ENCODE results near the gene ZNF827.

ZNF827 gene

DNA sequence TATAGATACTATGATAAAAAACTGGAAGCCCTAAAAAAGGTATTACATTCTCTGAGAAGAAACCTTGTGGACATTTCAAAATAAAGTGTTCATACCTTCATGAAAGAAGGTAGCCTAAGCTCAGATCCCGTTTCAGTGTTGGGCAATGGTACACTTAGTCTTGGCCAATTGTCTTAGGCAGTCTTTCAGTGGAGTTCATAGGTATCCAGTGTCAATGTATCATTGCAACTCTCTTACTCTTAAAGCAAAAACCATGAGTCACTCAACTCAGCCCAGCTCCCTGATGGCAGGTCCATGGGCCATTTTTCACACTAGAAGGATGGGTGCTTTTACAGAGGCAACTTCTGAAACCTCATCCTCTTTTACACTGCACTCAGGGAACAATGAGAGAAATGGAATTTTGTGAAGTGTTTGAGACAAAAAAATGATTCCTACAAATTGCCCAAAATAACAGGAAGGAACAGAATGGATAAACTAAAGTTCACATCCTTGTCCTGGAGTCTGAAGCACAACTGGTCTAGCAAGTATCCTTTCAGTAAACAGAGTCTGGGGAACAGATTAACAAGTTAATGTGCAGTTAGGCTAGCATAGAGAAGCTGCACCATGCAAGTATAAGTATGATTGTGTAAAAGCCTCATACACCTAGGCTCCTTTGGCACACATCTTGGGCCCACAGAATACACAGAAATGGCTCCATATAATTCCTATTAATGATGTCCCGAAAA lies 7.0 kb upstream of the ZNF827 start:
- H3K9me3 ChIP-seq (ENCODE audit: control insufficient read depth, insufficient read depth, low read length), result no peaks in the 10 kb centered on the region
- no peaks in the 10 kb centered on the region for H3K79me2 ChIP-seq (ENCODE audit: control insufficient read depth, low read length)
- no peak for TF ChIP-seq EZH2phosphoT487 (IDR thresholded peaks at IDR 0.05; ENCODE audit: borderline replicate concordance, low read length)
- TF ChIP-seq, protein P1, sequence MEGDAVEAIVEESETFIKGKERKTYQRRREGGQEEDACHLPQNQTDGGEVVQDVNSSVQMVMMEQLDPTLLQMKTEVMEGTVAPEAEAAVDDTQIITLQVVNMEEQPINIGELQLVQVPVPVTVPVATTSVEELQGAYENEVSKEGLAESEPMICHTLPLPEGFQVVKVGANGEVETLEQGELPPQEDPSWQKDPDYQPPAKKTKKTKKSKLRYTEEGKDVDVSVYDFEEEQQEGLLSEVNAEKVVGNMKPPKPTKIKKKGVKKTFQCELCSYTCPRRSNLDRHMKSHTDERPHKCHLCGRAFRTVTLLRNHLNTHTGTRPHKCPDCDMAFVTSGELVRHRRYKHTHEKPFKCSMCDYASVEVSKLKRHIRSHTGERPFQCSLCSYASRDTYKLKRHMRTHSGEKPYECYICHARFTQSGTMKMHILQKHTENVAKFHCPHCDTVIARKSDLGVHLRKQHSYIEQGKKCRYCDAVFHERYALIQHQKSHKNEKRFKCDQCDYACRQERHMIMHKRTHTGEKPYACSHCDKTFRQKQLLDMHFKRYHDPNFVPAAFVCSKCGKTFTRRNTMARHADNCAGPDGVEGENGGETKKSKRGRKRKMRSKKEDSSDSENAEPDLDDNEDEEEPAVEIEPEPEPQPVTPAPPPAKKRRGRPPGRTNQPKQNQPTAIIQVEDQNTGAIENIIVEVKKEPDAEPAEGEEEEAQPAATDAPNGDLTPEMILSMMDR (IDR thresholded peaks at IDR 0.05; ENCODE audit: low read depth, low read length, poor library complexity, severe bottlenecking), result no peak
- no peaks in the 10 kb centered on the region for H3F3A ChIP-seq (ENCODE audit: control insufficient read depth, insufficient read depth)
- H3K36me3 ChIP-seq (ENCODE audit: control insufficient read depth, low read length), result no peaks in the 10 kb centered on the region
- no peak overlapping the region for H3K4me2 ChIP-seq (ENCODE audit: low read length)
- no peak overlapping the region for H3K4me3 ChIP-seq (ENCODE audit: low read length)
- H3K9me2 ChIP-seq (replicated peaks; ENCODE audit: control insufficient read depth, low read length), result no peaks in the 10 kb centered on the region
- H3K27me3 ChIP-seq (ENCODE audit: control insufficient read depth, low read length), result no peaks in the 10 kb centered on the region
- H4K20me1 ChIP-seq (ENCODE audit: control insufficient read depth, insufficient read depth, low read depth, low read length), result no peaks in the 10 kb centered on the region
- peaks cover 9% of the 10 kb centered on the region for H3K4me1 ChIP-seq (ENCODE audit: control insufficient read depth, low read length)
- H3K27ac ChIP-seq (ENCODE audit: low read depth, low read length), result no peak overlapping the region

DNA sequence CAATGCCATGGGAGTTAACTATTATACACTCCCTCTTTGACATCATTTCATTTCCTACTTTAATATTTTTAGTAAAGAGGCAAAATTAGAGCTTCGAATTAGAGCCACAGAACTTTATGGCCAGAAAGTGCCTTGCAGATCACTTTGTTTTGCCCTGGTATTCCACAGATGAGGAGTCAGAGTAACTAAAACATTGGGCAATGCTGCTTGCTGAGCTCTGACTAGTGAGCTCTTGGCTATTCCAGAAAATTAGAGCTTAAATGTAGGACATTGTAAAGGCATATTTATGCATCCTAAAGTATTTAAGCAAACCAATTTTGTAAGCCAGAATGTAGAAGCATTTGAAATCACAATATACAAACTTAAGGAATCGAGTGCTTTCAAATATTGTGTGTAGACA lies 6.3 kb upstream of the ZNF827 start:
- no peak for TF ChIP-seq EZH2phosphoT487 (IDR thresholded peaks at IDR 0.05; ENCODE audit: borderline replicate concordance, low read length)
- TF ChIP-seq, protein P1 (IDR thresholded peaks at IDR 0.05; ENCODE audit: low read depth, low read length, poor library complexity, severe bottlenecking), result no peak
- Histone ChIP-seq H3K27ac (ENCODE audit: low read depth, low read length) (no peak overlapping the region), H3K36me3 (ENCODE audit: control insufficient read depth, low read length) (no peaks in the 10 kb centered on the region), H3F3A (ENCODE audit: control insufficient read depth, insufficient read depth) (peaks cover 2% of the 10 kb centered on the region; the same call in 1 of the 2 replicates), H3K4me3 (ENCODE audit: low read length) (no peak overlapping the region), H3K9me3 (ENCODE audit: control insufficient read depth, insufficient read depth, low read length) (no peaks in the 10 kb centered on the region), H4K20me1 (ENCODE audit: control insufficient read depth, insufficient read depth, low read depth, low read length) (no peaks in the 10 kb centered on the region), H3K4me2 (ENCODE audit: low read length) (no peak overlapping the region), H3K79me2 (ENCODE audit: control insufficient read depth, low read length) (no peaks in the 10 kb centered on the region), H3K27me3 (ENCODE audit: control insufficient read depth, low read length) (no peaks in the 10 kb centered on the region), H3K4me1 (ENCODE audit: control insufficient read depth, low read length) (peaks cover 11% of the 10 kb centered on the region), H3K9me2 (replicated peaks; ENCODE audit: control insufficient read depth, low read length) (no peaks in the 10 kb centered on the region)

DNA sequence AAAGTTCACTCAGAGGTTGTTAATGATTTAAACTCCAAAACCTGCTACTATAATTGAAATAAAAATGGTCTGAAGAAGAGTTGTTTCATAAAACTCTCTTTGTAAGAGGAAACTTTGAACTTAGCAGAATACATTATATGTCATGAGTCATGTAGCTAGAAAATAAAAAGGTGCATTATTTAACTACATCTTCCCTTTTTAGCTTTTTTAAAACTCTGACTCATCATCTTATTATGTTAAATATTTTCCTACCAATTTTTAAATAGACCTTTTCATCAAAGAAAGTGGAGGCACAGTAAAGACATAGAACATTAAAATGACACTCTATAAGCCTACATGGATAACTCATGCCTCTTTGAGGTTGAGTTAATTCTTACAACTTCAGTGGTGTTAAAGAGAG lies 1.2 kb upstream of the ZNF827 start:
- Histone ChIP-seq H3K4me3 (ENCODE audit: low read length) (no peak overlapping the region), H4K20me1 (ENCODE audit: control insufficient read depth, insufficient read depth, low read depth, low read length) (no peaks in the 10 kb centered on the region), H3K27ac (ENCODE audit: low read depth, low read length) (no peak overlapping the region), H3K36me3 (ENCODE audit: control insufficient read depth, low read length) (peaks cover 18% of the 10 kb centered on the region), H3F3A (ENCODE audit: control insufficient read depth, insufficient read depth) (peaks cover 25% of the 10 kb centered on the region), H3K4me2 (ENCODE audit: low read length) (no peak overlapping the region; the same call in 1 of the 2 replicates), H3K9me2 (replicated peaks; ENCODE audit: control insufficient read depth, low read length) (no peaks in the 10 kb centered on the region), H3K27me3 (ENCODE audit: control insufficient read depth, low read length) (no peaks in the 10 kb centered on the region), H3K79me2 (ENCODE audit: control insufficient read depth, low read length) (peaks cover 28% of the 10 kb centered on the region), H3K9me3 (ENCODE audit: control insufficient read depth, insufficient read depth, low read length) (no peaks in the 10 kb centered on the region), H3K4me1 (ENCODE audit: control insufficient read depth, low read length) (peaks cover 21% of the 10 kb centered on the region)
- TF ChIP-seq, protein P1 (IDR thresholded peaks at IDR 0.05; ENCODE audit: low read depth, low read length, poor library complexity, severe bottlenecking), result no peak
- TF ChIP-seq EZH2phosphoT487 (IDR thresholded peaks at IDR 0.05; ENCODE audit: borderline replicate concordance, low read length), result no peak
